IPS-18c (cell line): Measurements from ENCODE around the gene GRB7.
A peak's percentile ranks its signal among the peaks of the same experiment; 100 is the strongest.
"Not testable (repeated sequence)": the region's sequence is repeated elsewhere in the genome, so short reads cannot be mapped to it uniquely, and the experiment has no call there.

Experiments
- H3K4me3 ChIP-seq: 2 replicates; pipeline ENCODE4 v1.7.0; 2013; ENCODE audit warnings: low read depth, mild to moderate bottlenecking, low read length, moderate library complexity; ENCODE audit not compliant: insufficient read depth
- H3K9me3 ChIP-seq: one replicate; pipeline ENCODE4 v1.6.1; 2013; ENCODE audit warnings: mild to moderate bottlenecking, low read length, moderate library complexity; ENCODE audit not compliant: control insufficient read depth, insufficient read depth

The GRB7 gene

DNA sequence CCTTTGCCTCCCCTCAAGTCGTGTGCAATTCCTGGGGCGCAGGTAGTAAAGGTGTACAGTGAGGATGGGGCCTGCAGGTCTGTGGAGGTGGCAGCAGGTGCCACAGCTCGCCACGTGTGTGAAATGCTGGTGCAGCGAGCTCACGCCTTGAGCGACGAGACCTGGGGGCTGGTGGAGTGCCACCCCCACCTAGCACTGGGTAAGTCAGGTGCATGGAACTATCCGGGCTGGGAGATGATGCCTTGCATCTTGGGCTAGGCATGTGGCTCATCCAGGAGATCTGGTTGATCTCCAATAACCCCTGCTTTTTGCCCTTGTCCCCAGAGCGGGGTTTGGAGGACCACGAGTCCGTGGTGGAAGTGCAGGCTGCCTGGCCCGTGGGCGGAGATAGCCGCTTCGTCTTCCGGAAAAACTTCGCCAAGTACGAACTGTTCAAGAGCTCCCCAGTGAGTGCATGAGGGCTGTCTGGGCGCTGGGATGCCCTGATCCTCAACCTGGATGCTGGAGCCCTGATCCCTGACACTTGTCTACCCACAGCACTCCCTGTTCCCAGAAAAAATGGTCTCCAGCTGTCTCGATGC lies 5.2 kb downstream of the GRB7 start:
- H3K9me3 ChIP-seq, result no peaks in the 10 kb centered on the region
- no peak overlapping the region for H3K4me3 ChIP-seq

DNA sequence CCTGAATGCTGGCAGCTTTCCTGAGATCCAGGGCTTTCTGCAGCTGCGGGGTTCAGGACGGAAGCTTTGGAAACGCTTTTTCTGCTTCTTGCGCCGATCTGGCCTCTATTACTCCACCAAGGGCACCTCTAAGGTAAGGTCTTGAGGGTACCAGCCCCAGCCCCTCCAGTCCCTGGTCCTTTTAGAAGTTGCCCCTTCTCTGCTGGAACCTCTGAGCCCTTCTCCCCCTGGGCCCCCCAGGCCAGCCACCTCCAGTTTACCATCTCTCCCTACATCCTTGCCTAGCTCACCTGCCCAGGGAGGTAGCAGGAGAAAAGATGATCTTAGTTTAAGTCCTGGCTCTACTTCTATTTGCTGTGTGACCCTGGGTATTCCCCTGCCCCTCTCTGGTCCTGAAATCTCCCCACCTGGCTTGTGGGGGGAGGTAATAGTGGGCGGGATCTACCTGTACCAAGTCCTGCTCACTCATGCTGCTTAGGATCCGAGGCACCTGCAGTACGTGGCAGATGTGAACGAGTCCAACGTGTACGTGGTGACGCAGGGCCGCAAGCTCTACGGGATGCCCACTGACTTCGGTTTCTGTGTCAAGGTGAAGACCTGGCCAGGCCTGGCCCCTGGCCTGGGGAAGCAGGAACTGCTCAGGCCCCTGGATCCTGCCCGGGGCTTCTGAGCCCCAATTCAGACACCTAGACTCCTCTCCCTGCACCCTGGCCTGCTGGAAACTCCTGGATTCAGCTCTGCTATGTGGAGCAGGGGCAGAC lies 6.5 kb downstream of the GRB7 start:
- Histone ChIP-seq H3K4me3 (no peak overlapping the region), H3K9me3 (no peaks in the 10 kb centered on the region)

DNA sequence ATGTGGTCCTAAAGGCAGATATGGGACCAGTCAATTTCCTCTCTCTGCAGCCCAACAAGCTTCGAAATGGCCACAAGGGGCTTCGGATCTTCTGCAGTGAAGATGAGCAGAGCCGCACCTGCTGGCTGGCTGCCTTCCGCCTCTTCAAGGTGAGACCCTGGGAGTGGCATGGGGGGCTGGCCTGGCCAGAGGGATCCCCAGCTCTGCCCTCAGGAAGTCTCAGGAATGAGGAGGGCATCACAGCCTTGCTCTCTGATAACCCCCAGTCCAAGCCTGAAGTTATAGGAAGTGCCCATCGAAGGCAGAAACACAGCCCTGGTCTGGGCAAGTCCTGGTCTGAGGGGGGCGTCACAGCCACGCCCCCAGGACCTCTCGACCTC lies 7.1 kb downstream of the GRB7 start:
- Histone ChIP-seq H3K4me3 (no peak overlapping the region), H3K9me3 (no peaks in the 10 kb centered on the region)

DNA sequence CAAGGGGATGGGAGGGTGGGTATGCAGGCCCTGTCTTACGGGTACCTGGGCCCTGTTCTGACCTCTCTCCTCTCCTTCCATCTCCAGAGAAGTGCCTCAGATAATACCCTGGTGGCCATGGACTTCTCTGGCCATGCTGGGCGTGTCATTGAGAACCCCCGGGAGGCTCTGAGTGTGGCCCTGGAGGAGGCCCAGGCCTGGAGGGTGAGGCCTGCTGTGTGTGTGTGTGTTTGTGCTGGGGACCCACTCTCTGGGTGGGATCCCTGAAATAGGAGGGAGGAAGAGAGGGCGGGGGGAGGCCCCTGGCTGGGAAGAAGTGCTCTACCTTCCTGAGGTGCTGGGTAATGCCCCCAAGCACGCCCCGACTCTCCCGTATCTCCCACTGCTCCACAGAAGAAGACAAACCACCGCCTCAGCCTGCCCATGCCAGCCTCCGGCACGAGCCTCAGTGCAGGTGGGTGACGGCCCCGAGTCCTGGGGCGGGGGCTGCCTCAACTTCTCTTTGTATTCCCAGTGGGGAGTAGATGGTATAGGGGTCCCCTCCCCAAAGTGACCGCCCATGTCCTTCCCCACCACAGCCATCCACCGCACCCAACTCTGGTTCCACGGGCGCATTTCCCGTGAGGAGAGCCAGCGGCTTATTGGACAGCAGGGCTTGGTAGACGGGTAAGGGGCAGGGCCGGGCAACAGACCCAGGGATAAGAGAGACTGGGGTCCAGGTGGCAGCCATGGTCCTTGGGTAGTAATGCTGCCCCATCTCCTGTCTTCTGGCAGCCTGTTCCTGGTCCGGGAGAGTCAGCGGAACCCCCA lies 7.8 kb downstream of the GRB7 start:
- Histone ChIP-seq H3K9me3 (no peaks in the 10 kb centered on the region), H3K4me3 (no peak overlapping the region)

DNA sequence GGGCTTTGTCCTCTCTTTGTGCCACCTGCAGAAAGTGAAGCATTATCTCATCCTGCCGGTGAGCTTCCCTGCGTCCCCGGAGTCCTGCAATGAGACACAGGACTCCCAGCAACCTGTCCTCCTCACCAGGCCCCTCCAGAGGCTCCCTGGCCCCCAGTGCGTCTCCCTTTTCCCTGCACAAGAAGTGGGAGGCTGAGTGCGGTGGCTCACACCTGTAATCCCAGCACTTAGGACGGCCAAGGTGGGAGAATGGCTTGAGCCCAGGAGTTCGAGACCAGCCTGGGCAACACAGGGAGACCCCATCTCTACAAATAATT lies 8.4 kb downstream of the GRB7 start:
- Histone ChIP-seq H3K4me3 (no peak overlapping the region), H3K9me3 (no peaks in the 10 kb centered on the region)

DNA sequence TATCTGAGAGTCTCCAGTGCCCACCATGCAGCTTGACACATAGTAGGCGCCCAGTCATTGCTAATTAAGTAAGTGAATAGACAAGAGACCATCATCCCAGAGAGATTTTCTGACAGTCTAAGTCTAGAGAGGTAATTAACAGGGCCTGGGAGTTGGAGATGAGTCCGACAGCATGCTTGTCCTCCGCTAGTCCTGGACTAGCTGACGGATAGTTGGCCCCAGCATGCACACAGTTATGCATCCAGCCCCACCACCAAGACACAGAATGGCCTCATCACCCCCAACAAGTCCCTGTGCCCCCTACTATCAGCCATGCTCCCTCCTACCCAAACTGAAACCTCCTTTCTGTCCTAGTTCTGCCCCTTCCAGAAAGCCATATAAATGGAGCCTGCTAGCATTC lies 10.0 kb downstream of the GRB7 start:
- Histone ChIP-seq H3K4me3 (no peak overlapping the region), H3K9me3 (no peaks in the 10 kb centered on the region)

DNA sequence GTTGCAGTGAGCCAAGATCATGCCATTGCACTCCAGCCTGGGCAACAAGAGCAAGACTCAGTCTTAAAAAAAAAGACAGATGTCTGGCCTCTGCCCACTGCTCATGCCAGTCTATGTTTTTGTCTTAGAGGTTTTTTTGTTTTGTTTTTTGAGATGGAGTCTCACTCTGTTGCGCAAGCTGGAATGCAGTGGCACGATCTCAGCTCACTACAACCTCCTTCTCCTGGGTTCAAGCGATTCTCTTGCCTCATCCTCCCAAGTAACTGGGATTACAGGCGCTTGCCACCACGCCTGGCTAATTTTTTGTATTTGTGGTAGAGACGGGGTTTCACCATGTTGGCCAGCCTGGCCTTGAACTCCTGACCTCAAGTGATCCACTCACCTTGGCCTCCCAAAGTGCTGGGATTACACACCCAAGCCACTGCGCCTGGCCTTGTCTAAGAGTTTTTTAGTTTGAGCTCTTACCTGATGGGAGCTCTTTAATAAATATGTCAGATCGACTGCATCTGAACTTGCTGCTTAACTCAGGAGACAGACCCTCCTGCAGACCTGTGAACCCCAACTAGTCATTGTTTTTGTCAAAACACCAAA lies 10.8 kb downstream of the GRB7 start:
- not testable (repeated sequence) for H3K4me3 ChIP-seq, H3K9me3 ChIP-seq

DNA sequence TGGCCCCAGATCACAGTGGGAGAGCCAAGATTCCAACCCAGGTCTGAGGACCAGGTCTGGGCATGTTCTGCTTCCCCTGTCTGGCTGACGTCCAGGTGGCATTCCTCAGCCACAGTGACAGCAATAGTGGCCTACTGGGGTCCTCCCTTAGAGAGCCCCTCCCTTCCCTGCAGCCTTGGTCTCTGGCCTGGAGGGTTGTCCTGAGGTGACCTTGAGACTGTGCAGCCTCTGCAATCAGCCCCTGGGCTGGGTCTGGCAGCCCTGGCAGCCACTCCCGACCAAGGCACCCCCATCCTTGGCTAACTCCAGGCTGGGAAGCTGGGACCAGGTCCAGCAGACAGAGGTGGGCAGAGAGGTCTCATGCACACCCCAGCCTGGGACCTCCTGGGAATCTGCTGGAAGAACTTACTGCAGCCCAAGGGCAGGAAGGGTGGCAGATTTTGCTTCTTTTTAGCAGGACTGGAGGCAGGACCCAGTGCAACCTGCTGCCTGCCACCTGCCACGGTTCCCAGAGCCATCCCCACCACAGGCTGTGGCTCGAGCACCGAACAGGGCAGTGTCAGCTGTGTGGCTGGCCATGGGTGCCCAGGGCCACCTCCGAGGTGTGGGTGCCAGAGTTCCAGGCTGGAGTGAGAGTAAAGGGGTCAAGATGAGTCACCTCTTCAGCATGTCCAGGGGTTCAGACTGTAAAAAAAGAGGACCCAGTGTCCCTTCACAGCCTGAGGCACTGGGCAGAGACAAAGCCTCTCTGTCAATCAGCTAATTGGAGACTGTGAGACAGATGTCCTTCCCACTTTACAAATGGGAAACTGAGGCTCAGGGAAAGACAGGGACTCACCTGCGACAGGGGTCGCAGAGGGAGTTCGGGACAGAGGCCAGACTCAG lies 12.6 kb downstream of the GRB7 start:
- 0 out of 2 replicates have a peak overlapping the region, but pooled peaks have one; percentile 1 for H3K4me3 ChIP-seq
- H3K9me3 ChIP-seq, result no peaks in the 10 kb centered on the region

DNA sequence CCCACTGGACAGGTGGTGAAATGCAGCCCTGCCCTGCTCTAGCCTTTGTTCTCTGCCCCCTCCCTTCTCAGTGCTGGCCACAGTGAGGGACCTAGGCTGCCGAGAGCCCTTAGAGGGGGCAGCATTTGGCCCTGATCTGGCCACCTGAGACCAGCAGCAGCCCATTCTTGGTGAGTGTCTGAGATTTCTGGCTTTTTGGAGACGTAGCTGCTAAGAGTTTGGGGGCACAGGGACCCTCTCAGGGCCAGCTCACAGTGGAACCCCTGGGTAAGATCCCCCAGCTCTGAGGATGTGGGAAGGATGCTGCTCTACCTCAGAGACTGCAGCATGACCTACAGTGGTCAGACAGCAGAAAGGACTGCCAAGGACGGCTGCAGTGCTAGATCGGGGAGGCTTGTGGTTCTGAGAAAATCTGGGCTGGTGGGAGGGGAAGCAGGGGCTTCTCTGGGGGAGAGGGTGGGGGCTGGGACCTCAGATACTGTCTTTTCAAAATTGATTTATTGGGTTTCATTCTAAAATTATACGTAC lies 13.3 kb downstream of the GRB7 start:
- Histone ChIP-seq H3K4me3 (no peak overlapping the region), H3K9me3 (no peaks in the 10 kb centered on the region)

DNA sequence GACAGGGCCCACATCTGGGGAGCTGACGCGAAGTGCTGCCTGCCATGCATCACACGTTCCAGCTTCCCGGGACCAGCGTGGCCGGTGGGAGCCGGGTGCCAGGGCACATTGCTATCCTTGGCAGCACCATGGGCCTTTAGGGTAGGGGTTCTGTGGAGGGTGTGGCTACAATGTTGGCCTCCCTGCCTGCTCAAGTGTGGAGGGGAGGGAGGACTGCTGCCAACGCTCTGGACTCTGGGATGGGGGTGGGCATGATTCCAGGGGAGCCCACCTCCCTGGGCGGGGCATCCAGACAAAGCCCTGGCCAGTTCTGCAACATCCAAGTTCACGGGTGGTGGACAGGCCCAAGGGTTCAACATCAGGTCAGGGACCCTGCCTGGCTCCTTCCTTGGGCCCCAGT lies 13.9 kb downstream of the GRB7 start:
- no peak overlapping the region for H3K4me3 ChIP-seq
- H3K9me3 ChIP-seq, result no peaks in the 10 kb centered on the region

DNA sequence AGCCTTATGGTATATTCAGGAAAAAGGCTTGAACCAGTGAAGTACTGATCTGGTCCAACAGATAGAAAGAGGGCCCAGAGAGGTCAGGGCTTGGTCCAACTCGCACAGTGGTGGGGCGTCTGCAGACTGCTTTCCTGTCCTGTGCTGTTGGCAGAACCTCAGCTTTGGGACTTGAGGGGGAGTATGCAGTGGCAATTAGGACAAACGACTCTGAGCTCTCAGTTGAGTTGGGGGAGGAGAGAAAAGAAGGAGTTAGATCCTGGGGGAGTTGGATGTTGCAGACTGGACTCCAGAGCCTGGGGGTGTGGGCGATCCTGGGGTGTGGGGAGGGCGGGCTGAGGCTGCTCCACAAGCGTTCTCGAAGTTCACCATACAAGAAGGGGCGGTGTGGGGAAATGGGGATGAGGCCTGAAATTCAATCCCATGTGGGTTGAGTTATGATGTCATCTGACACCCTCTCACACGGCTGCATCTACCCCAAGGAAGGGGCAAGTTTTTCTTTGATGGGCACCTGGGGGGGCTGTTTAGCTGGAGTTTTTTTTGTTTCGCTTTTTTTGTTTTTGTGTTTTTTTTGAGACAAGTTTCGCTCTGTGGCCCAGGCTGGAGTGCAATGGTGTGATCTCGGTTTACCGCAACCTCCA lies 14.6 kb downstream of the GRB7 start:
- Histone ChIP-seq H3K9me3 (no peaks in the 10 kb centered on the region), H3K4me3 (no peak overlapping the region)

DNA sequence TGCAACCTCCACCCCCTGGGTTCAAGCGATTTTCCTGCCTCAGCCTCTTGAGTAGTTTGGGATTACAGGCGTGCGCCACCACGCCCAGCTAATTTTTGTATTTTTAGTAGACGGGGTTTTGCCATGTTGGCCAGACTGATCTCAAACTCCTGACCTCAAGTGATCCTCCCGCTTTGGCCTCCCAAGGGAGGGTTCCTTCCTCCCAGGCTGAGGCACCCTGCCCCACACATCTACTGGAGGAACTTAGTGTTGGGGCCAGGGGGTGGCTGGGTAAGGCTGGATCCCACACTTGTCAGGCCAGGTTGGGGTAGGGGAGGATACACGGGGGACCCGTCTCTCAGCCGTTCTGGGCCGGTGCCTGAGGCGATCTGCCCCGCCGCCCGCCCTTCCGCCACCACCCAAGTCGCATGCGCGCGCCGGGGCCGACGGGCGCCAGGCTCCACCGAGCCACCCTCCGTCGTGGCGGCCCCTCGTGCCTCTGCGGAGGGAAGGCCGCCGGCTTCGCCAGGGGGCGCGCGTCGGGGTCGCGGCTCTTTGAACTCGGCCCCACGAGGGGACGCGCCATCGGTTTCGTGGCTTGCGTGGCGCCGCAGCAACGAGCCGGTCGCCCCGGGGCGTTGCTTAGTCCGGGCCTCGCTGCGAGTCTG lies 15.9 kb downstream of the GRB7 start:
- peak overlapping the region; percentile 74 for H3K4me3 ChIP-seq
- H3K9me3 ChIP-seq, result no peaks in the 10 kb centered on the region

DNA sequence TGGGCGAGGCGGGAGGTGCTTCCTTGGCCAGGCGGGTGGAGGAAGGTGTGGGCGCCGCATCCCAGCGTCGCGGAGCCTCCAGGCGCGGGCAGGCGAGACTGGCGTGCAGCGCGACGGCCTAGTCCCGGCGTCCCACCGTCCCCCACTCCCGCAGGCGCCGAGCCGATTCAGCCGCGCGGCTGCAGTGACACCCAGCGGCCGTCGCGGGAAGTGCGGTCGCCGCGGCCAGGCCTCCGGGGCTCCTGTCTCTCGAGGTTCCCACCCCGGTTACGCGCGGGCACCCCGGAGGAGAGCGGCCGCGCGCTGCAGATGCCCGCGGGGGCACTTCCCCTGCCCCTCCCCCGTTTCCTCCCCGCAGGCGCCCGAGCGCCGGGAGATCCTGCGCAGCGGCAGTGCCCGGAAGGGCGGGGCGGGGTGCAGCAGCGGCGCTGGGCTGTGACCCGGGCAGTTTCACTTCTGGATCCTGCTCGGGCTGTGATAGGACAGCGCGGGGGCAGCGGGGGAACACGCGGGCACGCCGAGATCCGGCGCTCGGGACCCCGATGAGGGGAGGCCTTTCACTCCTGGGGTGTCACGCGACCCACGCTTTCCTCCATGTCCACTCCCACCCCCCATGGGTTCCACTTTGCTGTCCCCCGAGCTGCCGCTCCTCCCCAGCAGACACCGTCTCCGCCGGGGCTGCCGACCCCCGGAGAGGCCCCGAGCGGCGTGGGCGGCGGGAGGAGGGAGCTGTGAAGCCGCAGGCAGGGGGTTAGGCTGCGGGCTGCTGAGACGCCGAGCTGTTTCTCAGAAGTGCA lies 16.6 kb downstream of the GRB7 start:
- Histone ChIP-seq H3K9me3 (no peaks in the 10 kb centered on the region), H3K4me3 (peak overlapping the region; percentile 74)

DNA sequence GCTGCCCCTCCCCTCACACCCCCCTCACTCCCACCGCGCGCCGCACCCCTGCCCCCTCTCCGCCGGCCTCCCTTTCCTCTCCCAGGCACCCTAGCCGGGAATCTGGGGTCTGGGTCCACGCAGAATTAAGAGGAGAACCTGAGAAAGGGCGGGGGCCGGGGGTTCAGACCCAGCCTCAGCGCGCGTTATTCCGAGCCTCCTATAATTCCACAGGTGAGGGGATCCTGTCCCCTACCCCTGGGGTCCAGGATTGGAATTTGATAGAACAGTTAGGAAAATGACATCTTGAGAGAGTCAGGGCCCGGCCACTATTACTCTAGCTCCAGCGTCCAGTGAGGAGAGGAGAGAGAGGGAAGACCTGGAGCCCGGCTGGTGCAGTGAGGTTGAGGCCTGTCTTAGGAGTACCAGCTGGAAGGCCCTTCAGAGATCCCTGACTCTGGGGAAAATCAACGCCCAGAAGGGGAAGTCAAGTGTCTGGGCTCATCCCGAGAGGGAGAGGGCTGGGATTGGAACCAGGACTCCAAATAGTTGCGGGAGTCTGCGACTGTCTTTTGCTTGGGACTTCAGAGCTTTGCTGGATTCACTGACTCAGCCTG lies 17.3 kb downstream of the GRB7 start:
- peak overlapping the region; percentile 74 for H3K4me3 ChIP-seq
- H3K9me3 ChIP-seq, result no peaks in the 10 kb centered on the region
